Fibroblast of lung (primary cell): ENCODE data around the gene NXPH4. TPM values are rescaled to one million over a fixed set of nuclear protein-coding genes. Genes with fewer than 3 reads are reported as not detected.

ENCODE experiments used
- DNase-seq, 2 donors: peaks; one replicate each; pipeline versions ENCODE4 v3.0.0 to v3.0.0-alpha.2; 2010; ENCODE audit warnings: low read depth in 2 of 2
- H2AFZ ChIP-seq: 2 replicates; pipeline ENCODE4 v1.5.1; 2012; ENCODE audit warnings: low read length, control low read depth, inconsistent platforms
- H3K27ac ChIP-seq: 2 replicates; pipeline ENCODE4 v1.5.1; 2011; ENCODE audit warnings: low read length, control low read depth; ENCODE audit not compliant: insufficient read depth
- H3K27me3 ChIP-seq: 2 replicates; pipeline ENCODE4 v1.5.1; 2011; ENCODE audit warnings: mild to moderate bottlenecking, low read length; ENCODE audit not compliant: control insufficient read depth, insufficient read depth
- H3K36me3 ChIP-seq: 2 replicates; pipeline ENCODE4 v1.5.1; 2011; ENCODE audit warnings: low read length; ENCODE audit not compliant: control insufficient read depth, insufficient read depth
- H3K4me1 ChIP-seq: 2 replicates; pipeline ENCODE4 v1.5.1; 2011; ENCODE audit warnings: low read length; ENCODE audit not compliant: control insufficient read depth, insufficient read depth; ENCODE audit errors: extremely low read depth
- H3K4me2 ChIP-seq: 2 replicates; pipeline ENCODE4 v1.5.1; 2011; ENCODE audit warnings: low read length, control low read depth; ENCODE audit not compliant: insufficient read depth; ENCODE audit errors: extremely low read depth
- H3K4me3 ChIP-seq, 4 experiments: fragments of 200-600 bp in 1 of 4; sonication (generic) in 1 of 4; replicated peaks in 1 of 4; 2 replicates each; pipeline ENCODE4 v1.5.1; 2011 to 2016; ENCODE audit warnings: low read length in 4 of 4, low read depth in 3 of 4, mild to moderate bottlenecking in 3 of 4, control low read depth in 2 of 4, inconsistent platforms in 1 of 4, mixed read lengths in 1 of 4; ENCODE audit not compliant: insufficient read depth in 1 of 4; ENCODE audit errors: control extremely low read depth in 1 of 4
- H3K79me2 ChIP-seq: 2 replicates; pipeline ENCODE4 v1.5.1; 2012; ENCODE audit warnings: mild to moderate bottlenecking, low read length, inconsistent platforms; ENCODE audit not compliant: control insufficient read depth, insufficient read depth
- H3K9ac ChIP-seq: 2 replicates; pipeline ENCODE4 v1.5.1; 2011; ENCODE audit warnings: mild to moderate bottlenecking, low read length, control low read depth; ENCODE audit not compliant: insufficient read depth
- H3K9me3 ChIP-seq: 2 replicates; pipeline ENCODE4 v1.5.1; 2012; ENCODE audit warnings: low read depth, low read length; ENCODE audit not compliant: control insufficient read depth, insufficient read depth
- H4K20me1 ChIP-seq: 2 replicates; pipeline ENCODE4 v1.5.1; 2011; ENCODE audit warnings: low read length; ENCODE audit not compliant: control insufficient read depth, insufficient read depth; ENCODE audit errors: extremely low read depth
- CTCF ChIP-seq, 2 donors: IDR thresholded peaks in 1 of 2; conservative IDR thresholded peaks in 1 of 2; 1 replicate in 1 of 2; 2 replicates in 1 of 2; pipeline ENCODE4 v1.5.1; 2011 to 2012; ENCODE audit warnings: low read length in 2 of 2, control low read depth in 1 of 2, inconsistent platforms in 1 of 2, low read depth in 1 of 2, mild to moderate bottlenecking in 1 of 2
- EZH2 ChIP-seq: IDR thresholded peaks from 2 replicates; pipeline ENCODE4 v1.5.1; 2012; ENCODE audit warnings: low read length, control low read depth, mild to moderate bottlenecking; ENCODE audit errors: missing control alignments
- polyA plus RNA-seq, 2 donors: library from polyadenylated mRNA; depleted of rRNA in 1 of 2; stranded (reverse) in 1 of 2; unstranded in 1 of 2; fragments of >200 nt; gene quantifications; 2 replicates each; pipeline ENCODE4 v1.2.1, GENCODE V29; 2011 to 2012; ENCODE audit warnings: missing spikeins in 1 of 2
- total RNA-seq: library from RNA; depleted of rRNA; stranded (reverse); fragments of >200 nt; gene quantifications from 2 replicates; pipeline ENCODE4 v1.2.1, GENCODE V29; 2014

The NXPH4 gene
- total and polyA plus RNA-seq, 2 donors (not counting 1 experiment from before 2014, with no cell fraction given) = 0.50 to 1.9 TPM

- Histone ChIP-seq H3K79me2 (no peaks in the 10 kb centered on the region), H3K4me1 (peaks cover 27% of the 10 kb centered on the region), H2AFZ (no peak overlapping the region), H3K9me3 (no peaks in the 10 kb centered on the region), H3K4me3 (peak overlapping the region in 2 of 4 experiments; percentile 73 to 77), H3K4me2 (no peak overlapping the region), H3K27ac (no peak overlapping the region), H3K9ac (no peak overlapping the region), H4K20me1 (no peaks in the 10 kb centered on the region), H3K36me3 (no peaks in the 10 kb centered on the region), H3K27me3 (peaks cover 16% of the 10 kb centered on the region)
- TF ChIP-seq CTCF (conservative IDR thresholded peaks at IDR 0.05 in 1 of 2, IDR thresholded peaks at IDR 0.05 in 1 of 2; ENCODE audit: low read depth in 1 of 2, low read length in 2 of 2) (no peak), EZH2 (no peak)
- DNase-seq = no peak
Observed at GRCh38 chr12:57241402-57242310, 25.1 kb downstream of the NXPH4 start.

GRCh38 chr12:57242329-57242690 is 25.7 kb downstream of the NXPH4 start:
- no peak for DNase-seq
- Histone ChIP-seq H4K20me1 (no peaks in the 10 kb centered on the region), H3K4me2 (no peak overlapping the region), H3K9ac (no peak overlapping the region), H3K27me3 (peaks cover 16% of the 10 kb centered on the region), H3K4me3 (no peak overlapping the region), H3K36me3 (no peaks in the 10 kb centered on the region), H3K79me2 (no peaks in the 10 kb centered on the region), H3K9me3 (no peaks in the 10 kb centered on the region), H2AFZ (no peak overlapping the region), H3K27ac (no peak overlapping the region), H3K4me1 (peaks cover 25% of the 10 kb centered on the region)
- TF ChIP-seq EZH2 (no peak), CTCF (conservative IDR thresholded peaks at IDR 0.05 in 1 of 2, IDR thresholded peaks at IDR 0.05 in 1 of 2; ENCODE audit: low read depth in 1 of 2, low read length in 2 of 2) (no peak)

GRCh38 chr12:57242691-57243454 is 26.3 kb downstream of the NXPH4 start:
- H3K79me2 ChIP-seq = no peaks in the 10 kb centered on the region
- H3K4me2 ChIP-seq = peak overlapping the region; percentile 92
- H3K27me3 ChIP-seq = peaks cover 16% of the 10 kb centered on the region
- H3K4me3 ChIP-seq = peak overlapping the region in 3 of 4 experiments; percentile 9 to 50 (median 33)
- H3K9ac ChIP-seq = no peak overlapping the region
- H2AFZ ChIP-seq = no peak overlapping the region
- TF ChIP-seq CTCF (conservative IDR thresholded peaks at IDR 0.05 in 1 of 2, IDR thresholded peaks at IDR 0.05 in 1 of 2; ENCODE audit: low read depth in 1 of 2, low read length in 2 of 2) (peak; percentile 55 to 60), EZH2 (no peak)
- H3K36me3 ChIP-seq = no peaks in the 10 kb centered on the region
- H3K4me1 ChIP-seq = peaks cover 25% of the 10 kb centered on the region
- no peaks in the 10 kb centered on the region for H4K20me1 ChIP-seq
- no peak overlapping the region for H3K27ac ChIP-seq
- peak; percentile 32 to 43 for DNase-seq
- no peaks in the 10 kb centered on the region for H3K9me3 ChIP-seq
